K562 (cell line): ENCODE results near the gene OR2H2. TPM values are rescaled to one million over a fixed set of nuclear protein-coding genes. Genes with fewer than 3 reads are reported as not detected.

ENCODE experiments used
- CCNT2 ChIP-seq: IDR thresholded peaks from 2 replicates; pipeline ENCODE4 v1.6.1; 2011; ENCODE audit warnings: borderline replicate concordance, low read depth, mild to moderate bottlenecking, moderate library complexity, mixed read lengths, low read length; ENCODE audit not compliant: insufficient read length; ENCODE audit errors: extremely low read depth
- KLF13 ChIP-seq: fragments of 450-650 bp; IDR thresholded peaks from 2 replicates; pipeline ENCODE4 v1.6.1; 2016; ENCODE audit warnings: missing genetic modification characterization, low read depth, mild to moderate bottlenecking, missing compliant biosample characterization, moderate library complexity, borderline replicate concordance
- KLF6 ChIP-seq: fragments of 250-450 bp; sonication (Bioruptor Pico); IDR thresholded peaks from 2 replicates; pipeline ENCODE4 v1.4.0; 2020; ENCODE audit warnings: mild to moderate bottlenecking, moderate library complexity, borderline replicate concordance
- NKRF ChIP-seq: fragments of 450-650 bp; IDR thresholded peaks from 2 replicates; pipeline ENCODE4 v1.6.1; 2016; ENCODE audit warnings: borderline replicate concordance
- SETDB1 ChIP-seq: IDR thresholded peaks from one replicate; pipeline ENCODE4 v1.6.1; 2012; ENCODE audit warnings: low read length, control low read depth, inconsistent platforms
- polyA plus RNA-seq, 8 experiments: library from polyadenylated mRNA; depleted of rRNA in 4 of 8; stranded (reverse) in 5 of 8; unstranded in 3 of 8; fragments of >200 nt; fragmentation: Nextera tagmentation in 2 of 8; fragmentation: Illumina TruSeq in 1 of 8; extraction: Ambion mirVana in 2 of 8; extraction: Trizol in 1 of 8; gene quantifications; 2 replicates each; pipeline versions ENCODE4 v1.2.1 to v1.2.3, GENCODE V29; 2011 to 2014; ENCODE audit warnings: inconsistent platforms in 1 of 8, missing spikeins in 1 of 8
- total RNA-seq, 7 experiments: library from RNA; depleted of rRNA in 6 of 7; stranded (reverse); fragments of >200 nt in 6 of 7; fragmentation: Illumina TruSeq in 2 of 7; extraction: Trizol in 2 of 7; gene quantifications; 2 replicates each; pipeline versions ENCODE4 v1.2.1 to v1.2.3, GENCODE V29; 2011 to 2021; ENCODE audit warnings: low replicate concordance in 1 of 7
- TF ChIP-seq, protein P1 (sequence below): fragments of 250-450 bp; sonication (Bioruptor Pico); IDR thresholded peaks from 2 replicates; pipeline ENCODE4 v1.9.0; 2021; ENCODE audit warnings: mild to moderate bottlenecking, inconsistent platforms

The OR2H2 gene
- total and polyA plus RNA-seq, 9 of the 15 experiments (the other 6 are each of a cell fraction or from before 2014, with no cell fraction given): not detected

GRCh38 chr6:29632789-29633533 is 48.0 kb downstream of the OR2H2 start, which contains the start of gene GABBR1 (continued):
- TF ChIP-seq, protein P1, sequence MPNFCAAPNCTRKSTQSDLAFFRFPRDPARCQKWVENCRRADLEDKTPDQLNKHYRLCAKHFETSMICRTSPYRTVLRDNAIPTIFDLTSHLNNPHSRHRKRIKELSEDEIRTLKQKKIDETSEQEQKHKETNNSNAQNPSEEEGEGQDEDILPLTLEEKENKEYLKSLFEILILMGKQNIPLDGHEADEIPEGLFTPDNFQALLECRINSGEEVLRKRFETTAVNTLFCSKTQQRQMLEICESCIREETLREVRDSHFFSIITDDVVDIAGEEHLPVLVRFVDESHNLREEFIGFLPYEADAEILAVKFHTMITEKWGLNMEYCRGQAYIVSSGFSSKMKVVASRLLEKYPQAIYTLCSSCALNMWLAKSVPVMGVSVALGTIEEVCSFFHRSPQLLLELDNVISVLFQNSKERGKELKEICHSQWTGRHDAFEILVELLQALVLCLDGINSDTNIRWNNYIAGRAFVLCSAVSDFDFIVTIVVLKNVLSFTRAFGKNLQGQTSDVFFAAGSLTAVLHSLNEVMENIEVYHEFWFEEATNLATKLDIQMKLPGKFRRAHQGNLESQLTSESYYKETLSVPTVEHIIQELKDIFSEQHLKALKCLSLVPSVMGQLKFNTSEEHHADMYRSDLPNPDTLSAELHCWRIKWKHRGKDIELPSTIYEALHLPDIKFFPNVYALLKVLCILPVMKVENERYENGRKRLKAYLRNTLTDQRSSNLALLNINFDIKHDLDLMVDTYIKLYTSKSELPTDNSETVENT (CRISPR knock-in tag): 0 out of 2 replicates have a peak, but pooled peaks have one; percentile 44
- TF ChIP-seq KLF13 (tag): no peak; the same call in 1 of the 2 replicates
- no peak for TF ChIP-seq SETDB1
- no peak for TF ChIP-seq KLF6 (CRISPR knock-in tag)
- peak; percentile 84 for TF ChIP-seq CCNT2
- TF ChIP-seq NKRF: peak; percentile 43; the same call in 1 of the 2 replicates
